A673 (cell line): ENCODE data around the gene HPS4. TPM values are rescaled to one million over a fixed set of nuclear protein-coding genes. Genes with fewer than 3 reads are reported as not detected.

ENCODE experiments used
- BruUV-seq: library from RNA; stranded (reverse); fragments of 400-500 nt; replicated peaks from 2 replicates; lab custom pipeline; 2021; lab: Mats Ljungman, UMichigan
- CTCF ChIA-PET: fragments of 300-600 bp; sonication (Branson Sonifier 250); formaldehyde crosslinking; loops from one replicate; lab custom pipeline; 2022; ENCODE audit warnings: antibody characterized with exemption; lab: Charles Lee
- POLR2A ChIA-PET: fragments of 300-600 bp; sonication (Branson Sonifier 250); formaldehyde crosslinking; loops from one replicate; lab custom pipeline; 2022; ENCODE audit warnings: antibody characterized with exemption; ENCODE audit not compliant: low non-redundant PET; lab: Charles Lee
- DNase-seq: peaks from one replicate; pipeline ENCODE4 v3.0.0-alpha.2; 2015; ENCODE audit warnings: low spot score
- H3K27ac ChIP-seq: fragments of 200-600 bp; sonication (generic); 2 replicates; pipeline ENCODE4 v1.5.1; 2016; ENCODE audit warnings: mixed run types, low read depth, mild to moderate bottlenecking, mixed read lengths, antibody characterized with exemption, low read length; ENCODE audit not compliant: poor library complexity, severe bottlenecking
- H3K27me3 ChIP-seq: fragments of 200-600 bp; sonication (generic); replicated peaks from 2 replicates; pipeline ENCODE4 v1.6.1; 2017; ENCODE audit warnings: mixed run types, low read depth, mild to moderate bottlenecking, mixed read lengths, antibody characterized with exemption, low read length; ENCODE audit not compliant: insufficient read depth, poor library complexity
- H3K36me3 ChIP-seq: fragments of 200-600 bp; sonication (generic); 2 replicates; pipeline ENCODE4 v1.6.1; 2016; ENCODE audit warnings: mixed run types, mild to moderate bottlenecking, mixed read lengths, antibody characterized with exemption, low read length; ENCODE audit not compliant: insufficient read depth, poor library complexity, severe bottlenecking
- H3K4me1 ChIP-seq: fragments of 200-600 bp; sonication (generic); 2 replicates; pipeline ENCODE4 v1.6.1; 2017; ENCODE audit warnings: mixed run types, mild to moderate bottlenecking, mixed read lengths, antibody characterized with exemption, low read length; ENCODE audit not compliant: insufficient read depth, poor library complexity, severe bottlenecking
- H3K4me3 ChIP-seq: fragments of 200-600 bp; sonication (generic); 2 replicates; pipeline ENCODE4 v1.5.1; 2016; ENCODE audit warnings: low read depth, mixed run types, mild to moderate bottlenecking, mixed read lengths, low read length; ENCODE audit not compliant: poor library complexity, severe bottlenecking
- H3K9me3 ChIP-seq: fragments of 200-600 bp; sonication (generic); 2 replicates; pipeline ENCODE4 v1.6.1; 2016; ENCODE audit warnings: mixed run types, low read depth, mild to moderate bottlenecking, mixed read lengths, antibody characterized with exemption, low read length; ENCODE audit not compliant: poor library complexity, severe bottlenecking
- CTCF ChIP-seq: fragments of 300-800, 200-600 bp; sonication (generic); conservative IDR thresholded peaks from 2 replicates; pipeline ENCODE4 v1.5.1; 2017; ENCODE audit warnings: low read depth, mild to moderate bottlenecking, antibody characterized with exemption, low read length, moderate library complexity, mixed read lengths
- EZH2 ChIP-seq: fragments of 200-600 bp; sonication (generic); IDR thresholded peaks from 2 replicates; pipeline ENCODE4 v1.6.1; 2017; ENCODE audit warnings: borderline replicate concordance, low read depth, mild to moderate bottlenecking, mixed read lengths, antibody characterized with exemption, low read length; ENCODE audit not compliant: poor library complexity, severe bottlenecking
- intact Hi-C: fragments of 100-400 bp; cut with micrococcal nuclease; formaldehyde crosslinking; loops from one replicate; pipeline ENCODE4 v1.10.0; 2022; ENCODE audit not compliant: unreplicated experiment
- total RNA-seq: library from RNA; stranded (reverse); gene quantifications from 2 replicates; pipeline ENCODE4 v1.2.3, GENCODE V29; 2021

HPS4 gene
- total RNA-seq, 1 experiment from 2014 or later = 47.9 TPM

- CTCF ChIA-PET = no interaction called here
- BruUV-seq = no TSS peak
Measured at GRCh38 chr22:26527574-26528465, 44.2 kb upstream of the HPS4 start.

GRCh38 chr22:26527167-26527566 lies 43.6 kb upstream of the HPS4 start:
- Histone ChIP-seq H3K27ac (no peak overlapping the region), H3K36me3 (no peaks in the 10 kb centered on the region), H3K9me3 (no peaks in the 10 kb centered on the region), H3K4me3 (no peak overlapping the region), H3K4me1 (no peaks in the 10 kb centered on the region), H3K27me3 (no peaks in the 10 kb centered on the region)
- TF ChIP-seq EZH2 (no peak), CTCF (no peak)
- ChIA-PET POLR2A (no interaction called here), CTCF (no interaction called here)
- intact Hi-C loops = no loop called here
- no TSS peak for BruUV-seq
- no peak for DNase-seq

More at GRCh38 chr22:26527574-26528465, 44.2 kb upstream of the HPS4 start:
- intact Hi-C loops = no loop called here
- H3K36me3 ChIP-seq = no peaks in the 10 kb centered on the region
- no peak overlapping the region for H3K27ac ChIP-seq
- H3K4me3 ChIP-seq = no peak overlapping the region
- no peaks in the 10 kb centered on the region for H3K9me3 ChIP-seq
- H3K4me1 ChIP-seq = no peaks in the 10 kb centered on the region
- POLR2A ChIA-PET = no interaction called here
- DNase-seq = no peak
- H3K27me3 ChIP-seq = no peaks in the 10 kb centered on the region
- TF ChIP-seq CTCF = no peak
- no peak for TF ChIP-seq EZH2

GRCh38 chr22:26525946-26526564 lies 42.5 kb upstream of the HPS4 start:
- POLR2A ChIA-PET = no interaction called here
- BruUV-seq = no TSS peak
- H3K9me3 ChIP-seq = no peaks in the 10 kb centered on the region
- H3K4me3 ChIP-seq = no peak overlapping the region
- no peaks in the 10 kb centered on the region for H3K27me3 ChIP-seq
- H3K4me1 ChIP-seq = no peaks in the 10 kb centered on the region
- no peak for TF ChIP-seq CTCF
- TF ChIP-seq EZH2 = no peak
- no peaks in the 10 kb centered on the region for H3K36me3 ChIP-seq
- no peak overlapping the region for H3K27ac ChIP-seq
- intact Hi-C loops = no loop called here
- DNase-seq = no peak
- CTCF ChIA-PET = no interaction called here
